A549 treated with ZK216348 at 1 μM for 4 hours (cell line): Measurements from ENCODE around the gene SLC7A8. TPM values are rescaled to one million over a fixed set of nuclear protein-coding genes. Genes with fewer than 3 reads are reported as not detected.

Experiments
- total RNA-seq: library from RNA; stranded (reverse); fragments of 200-300 nt; extraction: Qiagen RNA extraction; gene quantifications from 5 replicates; pipeline ENCODE4 v1.2.3, GENCODE V29; 2022; ENCODE audit warnings: low read depth

Gene SLC7A8
- total RNA-seq = 0.73 to 1.9 TPM (median 1.4 TPM) in 5 replicates

DNA sequence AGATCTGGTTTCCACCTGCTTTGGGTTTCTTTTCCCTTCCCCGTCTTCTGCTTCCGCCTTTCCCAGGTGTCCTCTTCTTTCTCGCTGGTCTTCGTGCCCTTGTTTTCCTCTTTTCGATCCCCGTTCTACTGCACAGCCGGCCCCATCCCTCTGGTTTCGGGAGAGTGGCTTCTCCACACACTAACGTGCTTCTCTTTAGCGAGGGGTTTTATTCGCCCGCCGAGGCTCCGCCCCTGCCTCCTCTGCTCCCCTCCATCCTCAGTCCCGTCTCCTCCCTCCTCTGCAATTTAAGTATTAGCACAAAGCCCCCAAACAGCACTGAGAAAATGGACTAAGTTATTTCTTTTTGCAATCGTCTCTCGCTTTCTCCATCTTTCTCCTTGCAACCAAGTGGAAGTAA lies at the start of gene SLC7A8:
Gene SLC7A8, minus strand, starts transcription at position 182 of the 400 bp plus-strand sequence. CDS start 746 bp downstream, outside the sequence.

DNA sequence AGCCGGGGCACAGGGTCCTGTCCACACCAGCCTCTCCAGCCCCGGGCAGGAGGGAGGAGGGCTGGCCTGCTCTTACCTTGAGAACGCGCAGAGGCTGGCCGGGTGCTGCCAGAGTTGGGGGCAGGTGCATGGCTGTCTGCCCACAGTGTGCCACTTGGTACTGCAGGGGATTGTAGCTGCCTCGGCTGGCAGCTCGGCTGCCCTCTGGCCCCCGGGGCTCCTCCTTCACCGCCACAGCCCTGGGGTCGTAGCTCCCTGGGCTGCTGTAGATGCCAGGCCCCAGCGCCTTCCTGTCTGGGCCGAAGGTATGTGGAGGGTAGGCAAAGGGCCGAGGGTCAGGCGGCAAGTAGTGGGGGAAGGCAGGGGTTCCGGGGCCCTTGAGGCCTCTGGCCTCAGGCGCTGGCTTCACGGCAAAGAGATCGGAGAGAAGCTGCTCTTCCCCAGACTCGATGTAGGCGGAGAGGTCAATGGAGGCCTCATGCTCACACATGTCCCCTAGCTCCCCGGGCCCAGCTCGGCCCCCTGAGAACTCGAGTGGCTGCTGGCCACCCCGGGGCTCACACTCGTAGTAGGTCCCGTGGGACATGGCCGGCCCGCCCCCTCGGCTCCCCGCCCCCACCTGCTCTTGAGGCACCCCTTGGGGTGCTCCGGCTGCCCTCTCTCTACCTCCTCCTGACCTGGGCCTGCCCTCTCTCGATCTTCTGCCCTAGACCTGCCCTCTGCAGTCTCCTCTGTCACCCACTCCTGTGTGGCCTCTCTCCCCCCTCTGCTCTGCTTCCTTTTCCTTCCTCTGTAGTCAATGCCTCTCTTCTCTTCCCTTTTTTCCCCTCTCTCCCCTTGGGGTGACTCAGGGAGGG lies 64.7 kb downstream of the SLC7A8 start, which contains the start of gene CEBPE:
Gene CEBPE, minus strand, starts transcription at position 750 of the 857 bp plus-strand sequence. Its CDS starts 164 bp downstream, at position 586.

DNA sequence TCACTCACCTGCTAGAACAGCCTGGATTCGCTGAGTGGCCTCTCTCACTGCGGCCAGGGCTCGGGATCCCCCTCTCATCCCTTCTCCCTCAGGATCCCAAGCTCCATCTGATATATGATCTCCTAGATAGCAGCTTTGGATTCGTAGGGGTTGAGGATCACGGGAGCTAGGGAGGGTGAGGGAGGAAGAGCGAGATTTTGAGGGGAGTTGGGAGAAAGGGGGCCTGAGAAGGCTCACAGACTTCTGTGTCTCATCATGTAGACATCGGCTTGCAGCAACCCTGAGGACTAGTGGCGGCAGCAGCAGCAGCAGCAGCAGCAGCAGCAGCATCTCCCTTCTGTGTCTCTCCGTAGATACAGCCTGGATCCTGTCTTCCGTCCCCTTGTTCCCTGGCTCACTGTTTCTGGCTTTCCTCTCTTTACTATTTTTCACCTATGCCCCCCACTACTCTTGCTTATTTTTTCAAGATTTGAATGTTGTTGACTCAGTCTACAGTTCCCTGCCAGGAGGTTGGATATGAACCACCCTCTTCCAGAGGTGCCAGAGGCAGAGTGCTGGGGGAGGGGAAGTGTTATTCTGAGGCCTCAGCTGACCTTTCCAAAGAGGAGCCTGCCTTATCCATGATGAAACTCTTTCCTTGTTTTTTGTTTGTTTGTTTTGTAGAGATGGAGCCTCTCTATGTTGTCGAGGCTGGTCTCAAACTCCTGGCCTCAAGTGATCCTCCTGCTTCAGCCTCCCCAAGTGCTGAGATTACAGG lies 78.7 kb downstream of the SLC7A8 start, which contains the start of gene CIROP:
Gene CIROP, minus strand, starts transcription at position 399 of the 757 bp plus-strand sequence. Its CDS starts 69 bp downstream, at position 330.

DNA sequence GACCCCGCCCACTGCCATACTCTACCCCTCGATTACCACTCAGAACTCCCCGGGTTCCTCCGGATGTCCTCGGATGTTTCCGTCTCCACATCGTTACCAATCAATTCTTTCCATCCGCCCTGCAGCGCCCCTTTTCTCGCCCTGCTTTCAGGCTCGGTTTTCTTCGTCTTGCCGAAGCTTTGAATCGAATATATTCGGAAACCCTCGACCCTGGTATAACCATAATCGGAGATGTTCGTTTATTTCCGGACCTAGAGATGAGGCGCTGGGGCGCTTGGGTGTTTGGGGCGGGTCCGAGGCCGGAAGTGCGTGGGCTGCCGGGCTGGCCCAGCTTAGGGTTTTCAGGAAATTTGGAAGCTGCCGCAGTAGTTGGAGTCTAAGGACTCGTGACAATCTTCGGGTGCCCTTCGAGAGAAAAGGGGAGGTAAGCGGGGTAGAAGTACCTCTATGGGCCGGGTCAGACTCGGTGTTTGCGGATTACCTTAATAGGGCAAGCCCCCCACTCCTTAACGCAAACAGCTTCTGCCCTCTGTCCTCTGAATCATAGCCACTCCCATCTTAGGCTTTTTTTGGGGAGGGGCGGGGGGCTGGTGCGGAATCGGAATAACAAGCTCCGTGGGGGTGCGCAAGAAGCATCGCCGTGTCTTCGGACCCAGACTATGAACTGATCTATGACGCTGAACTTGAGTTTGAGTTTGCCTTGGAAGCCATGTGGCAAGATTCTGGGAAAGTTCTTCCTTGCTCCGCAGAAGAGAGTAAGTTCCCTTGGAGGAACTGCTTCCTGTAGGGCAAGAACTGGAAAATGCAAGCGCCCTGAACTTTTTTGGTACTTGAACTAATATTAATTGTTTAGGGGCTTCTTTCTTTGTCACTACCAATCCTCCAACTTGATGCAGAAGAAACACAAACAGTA lies 88.0 kb downstream of the SLC7A8 start, which contains the start of gene C14orf119:
Gene C14orf119, plus strand, starts transcription at position 310 of the 913 bp plus-strand sequence. CDS start 2,154 bp downstream, outside the sequence.

DNA sequence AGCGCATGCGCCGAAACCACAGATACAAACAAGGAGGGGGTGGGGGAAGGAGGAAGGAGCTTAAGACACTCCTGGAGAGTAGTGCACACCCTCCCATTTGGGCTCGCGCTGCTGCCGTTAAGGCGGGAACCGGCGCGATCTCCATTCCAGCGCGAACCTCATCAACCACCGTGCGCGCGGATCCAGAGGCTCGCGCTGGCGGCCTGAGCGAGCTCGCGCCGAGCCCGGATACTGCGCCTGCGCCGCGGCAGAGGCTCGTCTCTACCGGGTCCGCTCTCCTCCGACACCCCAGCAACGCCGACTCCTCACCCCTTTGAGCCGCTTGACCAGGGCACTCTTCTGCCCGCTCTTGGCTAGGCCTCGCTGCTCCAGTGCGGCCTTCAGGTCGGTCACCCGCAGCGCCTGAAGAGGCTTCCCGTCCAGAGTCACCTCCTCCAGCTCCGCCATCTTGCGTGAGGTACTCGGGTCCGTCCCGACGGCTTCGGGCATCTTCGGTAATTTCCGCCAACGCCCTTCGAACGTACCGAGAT lies 88.7 kb downstream of the SLC7A8 start, which contains the start of gene ACIN1:
Gene ACIN1, minus strand, starts transcription at position 471 of the 530 bp plus-strand sequence. Its CDS starts 24 bp downstream, at position 447.

Other genes with a start within 250 kb of the SLC7A8 start
- gene HAUS4, start 226.6 kb downstream of the SLC7A8 start, total RNA-seq = 32.7 to 38.7 TPM (median 37.1 TPM) in 5 replicates
- gene AJUBA, start 201.1 kb downstream of the SLC7A8 start, total RNA-seq = 33.6 to 42.2 TPM (median 39.4 TPM) in 5 replicates
- gene C14orf93, start 173.5 kb downstream of the SLC7A8 start, total RNA-seq = 2.7 to 4.4 TPM (median 3.3 TPM) in 5 replicates
- 269 to 342 TPM (median 304 TPM) in 5 replicates for gene PSMB5, start 148.8 kb downstream of the SLC7A8 start, total RNA-seq
- gene PSMB11, start 141.4 kb downstream of the SLC7A8 start, total RNA-seq = not detected in 5 replicates
- 2.0 to 5.3 TPM (median 5.0 TPM) in 5 replicates for gene CDH24, start 126.1 kb downstream of the SLC7A8 start, total RNA-seq
- 101 to 111 TPM (median 107 TPM) in 5 replicates for gene ACIN1, start 88.5 kb downstream of the SLC7A8 start, total RNA-seq
- gene C14orf119, start 88.2 kb downstream of the SLC7A8 start, total RNA-seq = 84.6 to 107 TPM (median 101 TPM) in 5 replicates
- gene CIROP, start 78.7 kb downstream of the SLC7A8 start, total RNA-seq = not detected in 5 replicates
- gene CEBPE, start 64.4 kb downstream of the SLC7A8 start, total RNA-seq = 0.12 TPM in 1 of 5 replicates, not detected in the others
- gene RNF212B, start 54.3 kb upstream of the SLC7A8 start, total RNA-seq = not detected in 5 replicates
- 5.7 to 9.9 TPM (median 9.2 TPM) in 5 replicates for gene HOMEZ, start 102.5 kb upstream of the SLC7A8 start, total RNA-seq
- 3.0 to 5.3 TPM (median 3.6 TPM) in 5 replicates for gene PPP1R3E, start 119.2 kb upstream of the SLC7A8 start, total RNA-seq
- gene BCL2L2, start 123.2 kb upstream of the SLC7A8 start, total RNA-seq = 15.2 to 23.4 TPM (median 20.0 TPM) in 5 replicates
- 138 to 165 TPM (median 160 TPM) in 5 replicates for gene PABPN1, start 137.8 kb upstream of the SLC7A8 start, total RNA-seq
- gene SLC22A17, start 169.2 kb upstream of the SLC7A8 start, total RNA-seq = 5.4 to 8.1 TPM (median 6.9 TPM) in 5 replicates
- not detected in 5 replicates for gene EFS, start 181.5 kb upstream of the SLC7A8 start, total RNA-seq
- not detected in 5 replicates for gene IL25, start 189.1 kb upstream of the SLC7A8 start, total RNA-seq
- not detected in 5 replicates for gene CMTM5, start 193.4 kb upstream of the SLC7A8 start, total RNA-seq
- 0.02 TPM in 1 of 5 replicates, not detected in the others for gene MYH6, start 224.6 kb upstream of the SLC7A8 start, total RNA-seq